MCF 10A (cell line): Measurements from ENCODE around the gene ARHGAP21. TPM values are rescaled to one million over a fixed set of nuclear protein-coding genes. Genes with fewer than 3 reads are reported as not detected.
A peak's percentile ranks its signal among the peaks of the same experiment; 100 is the strongest.

ENCODE experiments used
- BruUV-seq: library from RNA; stranded (reverse); fragments of 400-500 nt; replicated peaks from 2 replicates; lab custom pipeline; 2021; lab: Mats Ljungman, UMichigan
- CTCF ChIA-PET: fragments of 300-600 bp; sonication (Branson Sonifier 250); formaldehyde crosslinking; extraction: SDS; loops from one replicate; lab custom pipeline; 2021; ENCODE audit warnings: antibody characterized with exemption, inconsistent platforms; lab: Yijun Ruan, JAX
- POLR2A ChIA-PET: fragments of 300-600, 350-650 bp; sonication (Branson Sonifier 250); formaldehyde crosslinking; extraction: SDS; loops from one replicate; lab custom pipeline; 2020; ENCODE audit warnings: antibody characterized with exemption, inconsistent platforms; lab: Yijun Ruan, JAX
- DNase-seq: peaks from one replicate; pipeline ENCODE4 v3.0.0-alpha.2; 2018; ENCODE audit not compliant: unreplicated experiment
- H3K27ac Mint-ChIP-seq: one replicate; pipeline ENCODE4 v1.8.0; 2022; ENCODE audit warnings: mild to moderate bottlenecking, low read depth, mixed read lengths; ENCODE audit not compliant: unreplicated experiment
- H3K27me3 Mint-ChIP-seq: one replicate; pipeline ENCODE4 v1.8.0; 2022; ENCODE audit warnings: mixed read lengths; ENCODE audit not compliant: insufficient read depth, unreplicated experiment
- H3K36me3 Mint-ChIP-seq: one replicate; pipeline ENCODE4 v1.8.0; 2022; ENCODE audit warnings: mild to moderate bottlenecking, moderate library complexity, mixed read lengths; ENCODE audit not compliant: insufficient read depth, unreplicated experiment
- H3K4me1 Mint-ChIP-seq: one replicate; pipeline ENCODE4 v1.8.0; 2022; ENCODE audit warnings: mixed read lengths; ENCODE audit not compliant: insufficient read depth, unreplicated experiment
- H3K4me3 Mint-ChIP-seq: one replicate; pipeline ENCODE4 v1.8.0; 2022; ENCODE audit warnings: mild to moderate bottlenecking, moderate library complexity, mixed read lengths; ENCODE audit not compliant: unreplicated experiment
- H3K9me3 Mint-ChIP-seq: one replicate; pipeline ENCODE4 v1.8.0; 2022; ENCODE audit warnings: mixed read lengths; ENCODE audit not compliant: unreplicated experiment
- CTCF ChIP-seq: fragments of 200-600 bp; IDR thresholded peaks from one replicate; pipeline ENCODE4 v1.8.0; 2022; ENCODE audit warnings: antibody characterized with exemption, mild to moderate bottlenecking; ENCODE audit not compliant: unreplicated experiment
- intact Hi-C: fragments of 100-400 bp; cut with micrococcal nuclease; formaldehyde crosslinking; loops from 2 replicates; pipeline ENCODE4 v1.14.1; 2022
- total RNA-seq: library from RNA; stranded (reverse); gene quantifications from 2 replicates; pipeline ENCODE4 v1.2.3, GENCODE V29; 2022

ARHGAP21 gene
- total RNA-seq, 1 experiment from 2014 or later, result 85.1 TPM

GRCh38 chr10:24556126-24556749 lies 167.4 kb downstream of the ARHGAP21 start:
- no peak for TF ChIP-seq CTCF
- peaks cover 4% of the 10 kb centered on the region for H3K36me3 Mint-ChIP-seq
- intact Hi-C loops, result loop anchor here (10.0 kb wide), 1 partner anchor 1401 kb away; no protein-coding TSS in a partner anchor
- ChIA-PET POLR2A (no interaction called here), CTCF (interaction anchor here (0.6 to 3.6 kb wide), 14 partner anchors 8 to 1507 kb away, joined by 3 to 31 read pairs (median 4); no protein-coding TSS in a partner anchor)
- no peaks in the 10 kb centered on the region for H3K27me3 Mint-ChIP-seq
- DNase-seq, result no peak
- no peaks in the 10 kb centered on the region for H3K9me3 Mint-ChIP-seq
- no TSS peak for BruUV-seq
- peaks cover 6% of the 10 kb centered on the region for H3K4me1 Mint-ChIP-seq
- H3K27ac Mint-ChIP-seq, result peak overlapping the region; percentile 24
- no peak overlapping the region for H3K4me3 Mint-ChIP-seq

- Mint-ChIP-seq H3K27me3 (no peaks in the 10 kb centered on the region), H3K4me3 (no peak overlapping the region), H3K36me3 (peaks cover 26% of the 10 kb centered on the region), H3K27ac (no peak overlapping the region), H3K4me1 (peaks cover 6% of the 10 kb centered on the region), H3K9me3 (no peaks in the 10 kb centered on the region)
- CTCF ChIA-PET, result interaction anchor here (0.6 kb wide), 1 partner anchor 928 kb away, joined by 3 read pairs; no protein-coding TSS in a partner anchor
- intact Hi-C loops, result loop anchor here (10.0 kb wide), 1 partner anchor 1399 kb away; no protein-coding TSS in a partner anchor
- POLR2A ChIA-PET, result no interaction called here
- DNase-seq, result no peak
- no TSS peak for BruUV-seq
- no peak for TF ChIP-seq CTCF
Observed at GRCh38 chr10:24554036-24554435, 169.7 kb downstream of the ARHGAP21 start.

GRCh38 chr10:24553051-24553612 lies 170.6 kb downstream of the ARHGAP21 start:
- peaks cover 6% of the 10 kb centered on the region for H3K4me1 Mint-ChIP-seq
- no peaks in the 10 kb centered on the region for H3K9me3 Mint-ChIP-seq
- no peak overlapping the region for H3K27ac Mint-ChIP-seq
- H3K36me3 Mint-ChIP-seq, result peaks cover 30% of the 10 kb centered on the region
- DNase-seq, result no peak
- H3K4me3 Mint-ChIP-seq, result no peak overlapping the region
- ChIA-PET CTCF (interaction anchor here (0.7 to 2.2 kb wide), 3 partner anchors 34 to 559 kb away, joined by 4 to 12 read pairs (median 6); no protein-coding TSS in a partner anchor), POLR2A (no interaction called here)
- no peaks in the 10 kb centered on the region for H3K27me3 Mint-ChIP-seq
- TSS peak; percentile 3 for BruUV-seq
- intact Hi-C loops, result loop anchor here (10.0 kb wide), 1 partner anchor 1398 kb away; no protein-coding TSS in a partner anchor
- no peak for TF ChIP-seq CTCF

GRCh38 chr10:24552346-24553016 lies 171.2 kb downstream of the ARHGAP21 start:
- no peaks in the 10 kb centered on the region for H3K27me3 Mint-ChIP-seq
- no peak overlapping the region for H3K4me3 Mint-ChIP-seq
- intact Hi-C loops, result loop anchor here (10.0 kb wide), 1 partner anchor 1398 kb away; no protein-coding TSS in a partner anchor
- DNase-seq, result peak; percentile 80
- peaks cover 6% of the 10 kb centered on the region for H3K4me1 Mint-ChIP-seq
- no peak overlapping the region for H3K27ac Mint-ChIP-seq
- ChIA-PET CTCF (interaction anchor here (0.7 to 2.2 kb wide), 3 partner anchors 34 to 558 kb away, joined by 4 to 12 read pairs (median 6); no protein-coding TSS in a partner anchor), POLR2A (no interaction called here)
- H3K36me3 Mint-ChIP-seq, result peaks cover 37% of the 10 kb centered on the region
- peak; percentile 21 for TF ChIP-seq CTCF
- no peaks in the 10 kb centered on the region for H3K9me3 Mint-ChIP-seq
- no TSS peak for BruUV-seq
